CD4-positive, alpha-beta T cell treated with Interleukin-6 for 4 hours (primary cell): Measurements from ENCODE around the gene CPNE9.

Source experiments
- DNase-seq: peaks from one replicate; pipeline ENCODE4 v3.0.0-alpha.2; 2020; ENCODE audit warnings: mixed read lengths

The CPNE9 gene

GRCh38 chr3:9688961-9689360 is 14.7 kb upstream of the CPNE9 start:
- no peak for DNase-seq

- no peak for DNase-seq
These were observed 13.9 kb upstream of the CPNE9 start for GRCh38 chr3:9689757-9690156.

GRCh38 chr3:9690451-9691450 is 12.9 kb upstream of the CPNE9 start:
- no peak for DNase-seq

- DNase-seq, result no peak
These were observed 12.0 kb upstream of the CPNE9 start for GRCh38 chr3:9691636-9692035.

- DNase-seq, result no peak
These were observed 11.2 kb upstream of the CPNE9 start for GRCh38 chr3:9692416-9692815.

- DNase-seq, result no peak
These were observed 8.3 kb upstream of the CPNE9 start for GRCh38 chr3:9695345-9695744.

GRCh38 chr3:9695746-9696145 is 7.9 kb upstream of the CPNE9 start:
- DNase-seq, result no peak

GRCh38 chr3:9696480-9697220 is 7.0 kb upstream of the CPNE9 start:
- no peak for DNase-seq

- no peak for DNase-seq
These were observed 5.7 kb upstream of the CPNE9 start for GRCh38 chr3:9697892-9698291.

- DNase-seq, result no peak
These were observed 5.3 kb upstream of the CPNE9 start for GRCh38 chr3:9698293-9698692.

- no peak for DNase-seq
These were observed 3.1 kb upstream of the CPNE9 start for GRCh38 chr3:9700536-9700935.

GRCh38 chr3:9701006-9701405 is 2.6 kb upstream of the CPNE9 start:
- no peak for DNase-seq

- DNase-seq, result no peak
These were observed 1.9 kb upstream of the CPNE9 start for GRCh38 chr3:9701711-9702110.

GRCh38 chr3:9703240-9703639 is 393 bp upstream of the CPNE9 start:
- DNase-seq, result no peak

GRCh38 chr3:9704347-9705322 is 1.0 kb downstream of the CPNE9 start:
- peak; percentile 9 for DNase-seq

GRCh38 chr3:9710174-9710739 is 6.6 kb downstream of the CPNE9 start:
- DNase-seq, result no peak

GRCh38 chr3:9712415-9712814 is 8.8 kb downstream of the CPNE9 start:
- DNase-seq, result no peak

GRCh38 chr3:9713142-9713541 is 9.5 kb downstream of the CPNE9 start:
- no peak for DNase-seq

GRCh38 chr3:9715136-9715535 is 11.5 kb downstream of the CPNE9 start:
- DNase-seq, result no peak

- peak; percentile 42 for DNase-seq
These were observed 12.3 kb downstream of the CPNE9 start for GRCh38 chr3:9715764-9716437.

GRCh38 chr3:9716801-9717555 is 13.3 kb downstream of the CPNE9 start:
- no peak for DNase-seq
